DMS 273 (cell line): Measurements from ENCODE around the gene GTF3C4.

Source experiments
- DNase-seq: peaks from one replicate; lab custom pipeline; 2025; ENCODE audit not compliant: unreplicated experiment; lab: John Stamatoyannopoulos, UW

The GTF3C4 gene, protein sequence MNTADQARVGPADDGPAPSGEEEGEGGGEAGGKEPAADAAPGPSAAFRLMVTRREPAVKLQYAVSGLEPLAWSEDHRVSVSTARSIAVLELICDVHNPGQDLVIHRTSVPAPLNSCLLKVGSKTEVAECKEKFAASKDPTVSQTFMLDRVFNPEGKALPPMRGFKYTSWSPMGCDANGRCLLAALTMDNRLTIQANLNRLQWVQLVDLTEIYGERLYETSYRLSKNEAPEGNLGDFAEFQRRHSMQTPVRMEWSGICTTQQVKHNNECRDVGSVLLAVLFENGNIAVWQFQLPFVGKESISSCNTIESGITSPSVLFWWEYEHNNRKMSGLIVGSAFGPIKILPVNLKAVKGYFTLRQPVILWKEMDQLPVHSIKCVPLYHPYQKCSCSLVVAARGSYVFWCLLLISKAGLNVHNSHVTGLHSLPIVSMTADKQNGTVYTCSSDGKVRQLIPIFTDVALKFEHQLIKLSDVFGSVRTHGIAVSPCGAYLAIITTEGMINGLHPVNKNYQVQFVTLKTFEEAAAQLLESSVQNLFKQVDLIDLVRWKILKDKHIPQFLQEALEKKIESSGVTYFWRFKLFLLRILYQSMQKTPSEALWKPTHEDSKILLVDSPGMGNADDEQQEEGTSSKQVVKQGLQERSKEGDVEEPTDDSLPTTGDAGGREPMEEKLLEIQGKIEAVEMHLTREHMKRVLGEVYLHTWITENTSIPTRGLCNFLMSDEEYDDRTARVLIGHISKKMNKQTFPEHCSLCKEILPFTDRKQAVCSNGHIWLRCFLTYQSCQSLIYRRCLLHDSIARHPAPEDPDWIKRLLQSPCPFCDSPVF

DNA sequence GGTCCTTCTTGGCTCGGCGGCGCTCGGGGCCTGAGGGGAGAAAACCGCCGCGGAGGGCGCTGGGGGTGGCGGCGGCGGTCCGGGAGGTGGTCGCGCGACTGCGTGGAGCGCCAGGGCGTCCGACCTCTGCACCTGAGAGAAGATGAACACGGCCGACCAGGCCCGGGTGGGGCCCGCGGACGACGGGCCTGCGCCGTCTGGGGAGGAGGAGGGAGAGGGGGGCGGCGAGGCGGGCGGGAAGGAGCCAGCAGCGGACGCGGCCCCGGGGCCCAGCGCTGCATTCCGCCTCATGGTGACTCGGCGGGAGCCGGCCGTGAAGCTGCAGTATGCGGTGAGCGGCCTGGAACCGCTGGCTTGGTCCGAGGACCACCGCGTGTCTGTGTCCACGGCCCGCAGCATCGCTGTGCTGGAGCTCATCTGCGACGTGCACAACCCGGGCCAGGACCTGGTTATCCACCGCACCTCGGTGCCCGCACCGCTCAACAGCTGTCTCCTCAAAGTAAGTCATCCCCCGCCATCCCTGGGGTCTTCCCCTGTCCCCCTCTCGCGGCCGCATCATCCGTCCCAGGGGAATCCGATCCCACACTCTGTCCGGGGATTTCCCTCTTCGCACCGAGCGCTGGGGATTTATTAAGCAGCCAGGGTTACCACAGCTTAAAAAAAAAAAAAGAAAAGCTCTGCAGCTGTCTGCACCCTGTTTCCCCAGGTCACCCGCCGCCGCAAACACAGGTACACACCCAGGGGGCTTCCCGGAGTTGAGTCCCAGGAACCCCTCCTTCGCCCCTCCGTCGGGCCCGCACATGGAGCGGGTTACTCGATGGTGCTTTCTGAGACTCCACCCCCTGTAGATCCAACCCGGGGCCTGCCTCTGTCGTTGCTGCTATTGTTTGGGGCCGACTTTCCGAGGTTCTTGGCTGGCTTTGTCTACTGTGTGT is at the start of gene GTF3C4:
Gene GTF3C4, plus strand, starts transcription at position 8 of the 935 bp plus-strand sequence. Its CDS starts 135 bp downstream, at position 143.
- DNase-seq = peak; percentile 67

DNA sequence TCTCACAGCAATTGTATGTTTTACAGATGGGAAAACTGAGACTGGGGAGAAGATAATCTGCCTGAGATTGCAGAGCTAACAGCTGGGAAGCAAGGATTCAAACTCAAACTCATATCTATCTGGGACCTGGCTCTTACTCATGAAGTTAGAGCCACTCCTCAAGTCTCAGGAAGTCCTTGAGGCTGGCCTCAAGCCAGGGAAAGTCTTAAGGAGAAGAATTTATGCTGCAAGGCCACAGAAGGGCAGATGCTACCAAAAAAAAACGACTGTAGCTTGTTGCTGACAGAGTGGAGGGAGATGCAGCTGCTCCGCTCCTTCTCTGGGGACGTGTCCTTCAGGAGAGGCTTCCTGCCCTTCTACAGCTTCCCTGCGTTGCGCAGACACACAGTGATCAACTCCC is 48.1 kb upstream of the GTF3C4 start:
- no peak for DNase-seq

DNA sequence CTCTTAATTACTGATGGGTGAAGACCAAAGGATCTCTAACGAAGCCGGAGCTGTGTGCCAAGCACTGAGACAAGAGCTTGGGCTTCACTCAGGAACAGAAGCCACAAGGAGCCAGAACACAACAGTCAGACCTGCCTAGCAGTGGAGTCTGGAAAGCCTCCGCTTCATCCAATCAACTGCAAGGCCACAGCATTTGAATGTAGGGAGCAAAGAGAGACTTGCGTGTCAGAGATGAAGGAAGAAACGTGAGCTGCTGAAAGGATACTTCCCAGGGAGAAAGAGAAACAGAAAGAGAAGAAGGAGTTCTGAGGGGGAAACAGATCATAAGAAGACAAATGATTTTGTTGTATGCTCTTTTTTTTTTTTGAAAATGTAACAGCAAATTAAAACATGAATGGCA is 44.0 kb upstream of the GTF3C4 start:
- no peak for DNase-seq

DNA sequence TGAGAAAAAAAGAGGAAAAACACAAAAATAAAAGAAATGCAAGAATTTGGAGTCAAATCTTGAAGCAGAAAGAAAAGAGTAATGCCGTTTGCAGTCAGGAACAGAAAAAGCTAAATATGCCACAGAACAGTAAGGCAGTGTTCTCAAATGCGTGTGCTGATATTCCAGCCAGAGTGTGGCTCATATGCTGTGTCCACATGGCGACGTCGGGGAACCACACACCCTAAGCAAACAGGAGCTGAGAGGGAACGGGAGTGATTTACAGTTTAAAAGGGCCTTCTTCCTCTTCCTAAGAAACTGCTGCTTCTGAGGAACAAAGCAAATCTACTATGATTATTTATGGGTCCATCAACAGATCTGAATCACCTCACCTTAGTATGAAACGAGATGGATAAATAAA is 43.2 kb upstream of the GTF3C4 start:
- DNase-seq = no peak

DNA sequence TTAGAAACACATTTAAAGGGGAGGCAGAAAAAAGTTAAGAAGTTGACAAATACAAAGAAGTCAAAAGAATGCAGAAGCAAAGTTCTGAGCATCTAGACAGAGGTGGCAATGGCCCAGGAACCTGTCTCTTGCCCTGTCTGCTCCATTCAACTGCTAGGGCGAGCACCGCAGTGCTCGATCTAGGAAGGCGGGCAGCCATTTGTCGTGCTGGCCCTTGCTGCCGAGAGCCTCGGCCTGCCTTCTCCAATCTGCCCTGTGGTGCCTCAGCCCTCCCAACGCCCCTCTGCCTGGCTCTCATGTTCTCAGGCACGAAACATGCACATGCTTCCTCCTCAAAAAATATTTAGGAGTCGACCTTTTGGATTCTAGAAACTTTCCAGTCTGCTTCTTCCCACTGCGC is 42.7 kb upstream of the GTF3C4 start:
- DNase-seq = no peak

DNA sequence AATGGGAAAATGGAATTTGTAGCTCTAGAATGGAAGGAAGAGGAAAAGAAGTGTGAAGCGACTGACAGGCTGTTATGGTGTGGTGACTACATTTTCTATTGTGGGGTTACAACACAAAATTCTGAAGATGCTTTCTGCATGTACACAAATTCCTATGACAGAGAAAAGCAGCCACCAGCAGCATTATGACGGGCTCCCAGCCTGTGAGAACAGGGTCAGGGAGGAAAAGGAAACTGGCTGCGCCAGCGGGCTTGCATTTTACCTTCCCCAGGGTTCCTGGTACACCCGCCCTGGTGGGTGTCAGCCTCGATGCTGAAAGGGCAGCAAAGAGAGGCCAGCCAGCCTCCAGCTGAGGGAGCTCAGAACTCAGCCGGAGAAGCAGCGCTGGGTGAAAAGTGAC is 41.5 kb upstream of the GTF3C4 start:
- DNase-seq = no peak

DNA sequence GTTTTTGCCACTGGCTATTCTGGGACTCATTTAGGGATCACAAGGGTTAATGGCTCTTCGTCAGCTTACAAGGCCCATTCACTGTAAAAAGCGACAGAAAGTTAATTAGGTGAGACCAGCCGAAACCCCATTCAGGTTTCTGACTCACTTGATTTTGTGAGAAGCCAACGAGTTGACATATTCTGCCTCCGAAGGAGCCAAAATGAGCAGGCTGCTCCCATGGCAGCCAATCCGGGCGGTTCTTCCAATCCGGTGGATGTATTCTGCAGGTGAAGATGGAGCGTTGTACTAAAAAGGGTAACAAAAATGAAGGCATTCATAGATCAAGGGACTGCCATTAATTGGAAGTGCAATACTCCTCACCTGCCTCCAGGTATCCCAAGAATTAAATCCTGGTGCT is 40.1 kb upstream of the GTF3C4 start:
- DNase-seq = no peak

DNA sequence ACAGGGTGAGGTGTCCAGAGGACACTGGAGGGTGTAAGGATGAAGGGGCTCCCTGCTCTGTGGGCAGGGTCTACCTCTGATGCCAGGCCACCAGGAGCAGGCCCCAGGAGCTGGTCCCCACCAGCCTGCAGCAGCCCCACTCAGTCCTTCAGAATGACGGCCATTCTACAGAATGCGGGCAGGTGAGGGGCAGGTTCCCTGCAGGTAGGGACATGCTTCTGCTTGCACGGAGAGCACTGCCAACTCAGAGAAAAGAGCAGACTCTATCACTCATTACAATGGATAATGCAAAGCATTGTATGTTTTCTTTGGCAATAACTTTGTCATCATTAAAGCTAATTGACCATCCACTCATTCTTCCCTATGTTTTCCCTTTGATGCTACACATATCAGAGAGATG is 39.5 kb upstream of the GTF3C4 start:
- DNase-seq = no peak

DNA sequence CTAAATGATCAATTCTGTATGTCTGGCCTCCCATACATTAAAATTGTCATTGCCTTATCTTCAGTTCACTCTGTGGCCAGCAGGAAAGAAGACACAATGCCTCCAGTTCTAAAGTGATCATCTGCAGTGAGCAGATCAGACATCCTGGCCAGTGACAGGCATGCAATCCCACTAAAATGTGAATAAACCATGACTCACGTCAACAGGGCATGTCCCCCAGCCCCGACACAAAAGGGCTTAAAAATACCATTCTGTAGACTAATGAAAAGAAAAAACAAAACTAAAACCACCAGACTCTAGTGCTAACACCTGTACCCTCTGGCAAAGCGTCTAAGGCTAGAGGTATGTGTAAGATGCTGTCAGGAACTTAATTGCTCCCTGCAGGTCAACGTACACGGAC is 39.0 kb upstream of the GTF3C4 start:
- no peak for DNase-seq

DNA sequence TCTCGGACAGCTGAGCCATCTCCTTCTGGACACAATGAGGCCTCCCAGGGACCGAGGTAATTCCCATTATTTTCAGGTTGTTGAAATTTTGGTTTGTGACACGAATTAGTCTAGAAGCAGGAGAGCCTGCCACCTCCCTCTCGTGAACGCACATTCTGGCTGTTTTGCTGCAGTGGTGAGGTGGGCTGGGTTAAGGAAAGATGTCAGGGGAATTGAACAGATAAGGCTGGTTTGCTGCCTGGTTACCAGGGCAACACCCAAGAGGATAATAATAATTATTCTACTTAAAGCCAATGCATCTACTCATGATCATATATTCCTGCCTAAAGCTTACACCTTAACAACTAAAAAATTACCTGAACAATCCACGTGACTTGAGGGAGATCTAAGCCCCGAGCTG is 38.6 kb upstream of the GTF3C4 start:
- no peak for DNase-seq

DNA sequence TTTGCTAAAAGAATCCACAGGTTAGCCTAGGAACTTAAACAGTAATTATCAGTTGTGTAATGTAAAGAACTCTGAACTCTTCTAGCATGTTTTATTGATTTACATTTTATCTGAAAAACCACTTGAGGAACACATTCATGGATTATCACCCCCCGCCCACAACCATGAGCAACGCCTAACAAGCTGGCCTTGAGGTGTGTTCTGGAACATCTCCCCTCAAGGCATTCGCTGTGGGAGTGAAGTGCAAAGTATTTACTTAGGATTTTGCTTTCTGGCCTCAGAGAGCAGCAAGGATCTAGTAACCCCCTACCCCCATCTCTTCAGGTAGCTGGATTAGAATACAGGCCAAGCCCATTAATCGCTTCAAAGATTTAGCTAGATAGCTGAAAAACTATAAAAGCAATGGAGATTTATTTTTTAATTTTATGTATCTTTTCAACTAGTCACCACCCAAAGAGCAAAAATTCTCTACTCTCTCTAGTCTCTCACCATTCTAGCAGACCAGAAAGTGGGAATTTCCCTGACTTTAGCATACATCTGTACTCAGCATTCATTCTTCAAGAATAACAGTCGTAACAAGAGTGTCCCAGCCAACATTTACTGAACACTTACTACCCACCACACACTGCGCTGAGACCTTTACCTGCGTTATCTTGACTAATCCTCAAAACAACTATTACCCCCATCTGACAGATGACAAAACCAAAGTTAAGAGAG is 37.7 kb upstream of the GTF3C4 start:
- DNase-seq = no peak

DNA sequence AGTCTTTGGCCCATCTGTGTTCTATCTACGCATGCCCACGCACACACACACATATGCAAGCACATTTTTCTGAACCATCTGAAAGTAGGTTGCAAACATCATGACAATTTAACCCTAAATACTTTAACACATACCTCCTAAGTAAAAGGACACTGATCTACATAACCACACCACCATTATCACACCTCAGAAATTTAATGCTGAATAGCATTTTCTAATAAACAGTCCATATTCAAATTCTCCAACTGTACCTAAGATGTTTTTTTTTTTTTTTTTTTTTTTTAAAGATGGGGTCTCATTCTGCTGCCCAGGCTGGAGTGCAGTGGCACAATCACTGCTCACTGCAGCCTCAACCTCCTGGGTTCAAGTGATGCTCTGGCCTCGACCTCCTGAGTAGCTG is 35.9 kb upstream of the GTF3C4 start:
- no peak for DNase-seq

DNA sequence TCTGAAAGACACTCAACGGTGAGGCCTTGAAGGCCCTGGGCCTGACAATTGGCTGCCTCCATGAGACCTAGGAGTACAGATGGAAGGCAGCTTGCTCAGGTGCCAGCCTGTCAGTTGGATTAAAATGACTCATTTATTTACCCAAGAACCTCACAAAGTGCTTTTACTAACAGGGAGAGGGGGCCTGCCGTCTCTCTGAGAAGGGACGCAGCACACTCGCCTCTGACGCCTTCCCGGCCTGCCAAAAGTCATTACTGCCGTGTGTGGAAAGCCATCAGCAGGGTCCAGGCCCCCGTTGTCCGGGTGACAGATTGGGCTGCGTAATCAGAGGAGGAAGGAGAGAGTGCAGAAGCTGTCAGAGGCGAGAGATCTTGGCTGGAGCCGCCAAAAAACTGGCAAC is 32.9 kb upstream of the GTF3C4 start:
- DNase-seq = peak; percentile 15

DNA sequence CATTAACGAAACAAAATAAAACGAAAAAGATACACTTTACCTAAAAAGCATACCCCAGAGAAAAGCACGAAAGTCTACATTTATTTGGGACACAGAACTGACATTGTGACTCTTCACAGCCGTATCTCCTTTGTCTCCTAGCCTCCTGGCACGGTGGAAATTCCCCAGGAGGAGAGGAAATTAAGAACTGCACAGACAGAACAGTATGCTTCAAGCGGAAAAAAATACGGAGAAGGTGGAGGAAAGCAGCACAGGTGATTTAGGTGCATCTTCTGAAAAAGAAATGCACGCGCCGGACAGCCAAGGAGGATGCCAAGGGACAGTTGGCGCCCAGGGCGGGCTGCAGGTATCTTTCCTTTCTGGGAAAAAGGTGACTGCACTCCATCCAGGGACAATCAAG is 32.5 kb upstream of the GTF3C4 start:
- no peak for DNase-seq

DNA sequence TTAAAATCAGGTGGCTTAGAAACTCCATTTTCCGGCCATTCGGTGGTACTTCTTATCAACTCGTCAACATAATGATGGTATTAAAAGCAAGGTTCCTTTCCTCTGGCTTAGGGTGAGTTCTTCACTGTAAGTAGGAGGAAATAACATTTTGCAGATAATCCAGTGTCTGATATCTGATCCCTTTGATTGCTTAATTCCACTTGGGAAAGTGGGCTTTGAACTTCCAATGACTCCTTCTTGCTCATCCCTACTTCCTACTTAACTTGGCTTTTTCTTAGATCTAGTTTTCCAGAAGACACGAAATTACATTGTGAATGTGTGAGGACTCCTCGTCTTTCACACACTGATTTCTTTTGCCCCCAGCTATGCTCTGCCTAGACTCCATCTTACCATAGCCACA is 32.0 kb upstream of the GTF3C4 start:
- no peak for DNase-seq

DNA sequence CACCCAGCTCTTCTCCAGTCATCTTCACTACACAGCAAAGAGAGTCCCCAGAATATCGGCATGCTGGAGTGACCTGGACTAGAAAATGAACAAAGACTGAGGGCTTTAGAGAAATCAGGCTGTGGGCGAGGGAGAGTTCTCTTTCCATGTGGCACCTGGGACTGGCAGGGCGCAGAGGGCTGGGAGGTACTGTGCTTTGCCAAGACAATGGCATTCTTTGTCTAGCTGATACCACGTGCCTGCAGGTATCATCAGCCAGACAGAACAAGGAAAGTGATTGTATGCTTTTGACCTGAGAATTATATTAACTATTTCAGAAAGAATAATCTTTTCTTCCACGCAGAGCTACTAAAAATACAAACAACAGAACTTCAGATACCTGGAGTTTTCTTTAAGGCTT is 30.9 kb upstream of the GTF3C4 start:
- no peak for DNase-seq

DNA sequence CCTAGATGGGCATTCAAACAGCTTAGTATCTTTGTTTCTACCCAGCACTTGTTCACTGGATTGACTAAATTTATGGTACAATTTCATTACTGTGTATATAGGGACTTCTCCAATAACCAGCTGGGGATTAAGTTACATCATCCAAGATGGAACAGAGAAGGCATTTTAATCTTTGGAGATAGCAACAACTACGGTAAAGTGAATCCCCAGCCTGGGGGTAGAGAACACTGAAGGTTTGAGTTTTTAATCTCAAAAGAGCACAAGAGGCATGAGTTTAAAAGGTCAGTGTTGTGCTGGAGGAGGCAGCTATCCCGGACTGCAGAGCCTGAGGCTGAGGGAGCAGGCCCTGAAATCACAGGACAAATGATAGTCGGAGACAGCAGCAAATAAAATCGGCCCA is 29.0 kb upstream of the GTF3C4 start:
- no peak for DNase-seq

DNA sequence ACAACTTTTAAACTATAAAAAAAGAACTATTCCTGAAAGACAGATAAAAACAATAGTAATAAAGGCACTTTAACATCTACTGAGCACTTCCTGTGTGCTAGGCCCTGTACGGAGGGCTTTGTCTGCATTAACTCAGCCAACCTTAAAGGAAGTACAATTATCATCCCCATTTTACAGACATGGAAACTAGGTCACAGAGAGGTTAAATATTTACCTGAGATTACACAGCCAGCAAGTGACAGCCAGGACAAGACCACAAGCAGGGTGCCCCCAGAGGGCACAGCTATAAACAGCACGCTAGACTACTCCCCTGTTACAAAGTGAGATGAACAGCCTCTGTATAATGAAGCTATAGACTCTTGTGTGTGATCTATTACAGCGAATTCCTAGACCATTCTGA is 26.0 kb upstream of the GTF3C4 start:
- DNase-seq = peak; percentile 19

DNA sequence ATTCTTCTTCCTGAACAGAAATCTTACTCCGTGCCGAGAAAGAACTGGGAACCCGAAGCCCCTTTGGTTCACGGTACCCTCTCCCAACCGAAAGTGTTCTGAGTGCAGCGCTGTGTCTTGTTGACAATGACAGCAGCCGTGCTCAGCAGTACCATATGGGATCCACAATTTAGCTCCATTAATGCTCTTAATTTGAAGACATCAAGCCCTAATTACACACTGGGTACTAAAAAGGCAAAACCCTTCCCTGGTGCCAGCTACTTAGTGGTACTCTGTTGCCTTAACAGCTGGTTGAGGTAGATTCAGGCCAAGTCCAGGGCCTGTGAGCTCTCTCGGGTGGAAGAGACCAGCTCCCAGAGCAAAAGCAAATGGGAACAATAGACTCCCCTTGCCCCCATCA is 25.0 kb upstream of the GTF3C4 start:
- DNase-seq = peak; percentile 13

DNA sequence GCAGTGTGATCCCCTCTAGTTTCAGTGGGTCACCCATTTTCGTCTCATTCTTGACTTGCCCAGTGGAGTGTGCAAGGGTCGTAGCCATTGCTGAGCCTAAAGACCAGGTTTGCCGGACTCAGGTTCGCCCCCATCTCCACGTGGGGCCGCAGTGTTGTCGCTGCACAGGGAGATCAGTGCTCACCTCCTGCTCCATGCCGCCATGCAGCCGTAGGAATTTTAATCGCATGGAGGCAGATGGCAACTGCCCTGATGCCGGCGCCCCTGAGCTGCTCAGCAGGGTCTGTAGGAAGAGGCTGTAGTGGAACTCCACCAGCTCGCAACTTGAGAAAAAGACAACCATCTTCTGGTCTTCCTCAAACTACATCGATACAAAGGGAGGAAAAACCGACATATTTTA is 24.6 kb upstream of the GTF3C4 start:
- DNase-seq = no peak

DNA sequence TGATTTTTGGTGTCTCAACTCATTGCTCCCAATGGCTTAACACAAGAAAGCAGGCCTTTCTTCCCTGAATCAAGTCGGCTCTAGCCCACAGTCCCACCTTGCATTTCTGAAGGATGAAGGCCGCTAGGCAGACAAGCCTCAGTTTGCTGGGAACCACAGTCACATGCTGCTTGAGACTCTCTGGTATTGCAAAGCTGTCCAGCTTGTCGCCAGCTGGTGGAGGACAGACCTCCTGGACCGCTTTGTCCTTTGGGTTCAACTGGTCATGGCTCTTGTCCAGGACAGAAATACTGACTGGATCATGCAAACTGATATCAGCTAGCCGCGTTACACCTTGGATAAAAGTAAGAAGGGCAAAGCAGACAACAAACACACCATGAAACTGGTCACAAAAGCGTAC is 23.5 kb upstream of the GTF3C4 start:
- DNase-seq = no peak
